Measurements from ENCODE around the gene UBAC1.
"Not testable (repeated sequence)": the region's sequence is repeated elsewhere in the genome, so short reads cannot be mapped to it uniquely, and the experiment has no call there.

Gene UBAC1

GRCh38 chr9:135919318-135919890 lies 41.8 kb downstream of the UBAC1 start:
- DNase-seq, result no peak

GRCh38 chr9:135916227-135916626 lies 44.9 kb downstream of the UBAC1 start:
- not testable (repeated sequence) for DNase-seq

- DNase-seq, result no peak
Observed at GRCh38 chr9:135914921-135915320, 46.3 kb downstream of the UBAC1 start.

GRCh38 chr9:135911233-135911632 lies 49.9 kb downstream of the UBAC1 start:
- peak in 1 of 2 donors; percentile 38 for DNase-seq

GRCh38 chr9:135910757-135911156 lies 50.4 kb downstream of the UBAC1 start:
- no peak for DNase-seq

GRCh38 chr9:135910216-135910615 lies 51.0 kb downstream of the UBAC1 start:
- peak in 1 of 2 donors; percentile 49 for DNase-seq

- peak in 1 of 2 donors; percentile 25 for DNase-seq
Observed at GRCh38 chr9:135909371-135909770, 51.8 kb downstream of the UBAC1 start.

GRCh38 chr9:135908754-135909204 lies 52.4 kb downstream of the UBAC1 start:
- peak; percentile 36 to 50 for DNase-seq

GRCh38 chr9:135908093-135908753 lies 53.0 kb downstream of the UBAC1 start:
- no peak for DNase-seq

- DNase-seq, result peak; percentile 89 to 97
Observed at GRCh38 chr9:135907431-135908092, 53.6 kb downstream of the UBAC1 start, which contains the start of gene CAMSAP1. Gene CAMSAP1 (minus strand): TSS chr9:135907546. CDS start chr9:135907159, 387 bp downstream.

GRCh38 chr9:135907006-135907430 lies 54.2 kb downstream of the UBAC1 start:
- DNase-seq, result no peak

GRCh38 chr9:135906291-135907005 lies 54.7 kb downstream of the UBAC1 start:
- DNase-seq, result peak; percentile 73

- DNase-seq, result peak; percentile 77 to 88
Observed at GRCh38 chr9:135905380-135906258, 55.6 kb downstream of the UBAC1 start.

GRCh38 chr9:135903786-135904520 lies 57.2 kb downstream of the UBAC1 start:
- DNase-seq, result no peak

GRCh38 chr9:135903358-135903656 lies 57.9 kb downstream of the UBAC1 start:
- no peak for DNase-seq

GRCh38 chr9:135902655-135903357 lies 58.4 kb downstream of the UBAC1 start:
- DNase-seq, result no peak

- no peak for DNase-seq
Observed at GRCh38 chr9:135901826-135902225, 59.3 kb downstream of the UBAC1 start.

- peak in 1 of 2 donors; percentile 61 for DNase-seq
Observed at GRCh38 chr9:135901031-135901758, 60.0 kb downstream of the UBAC1 start.

- DNase-seq, result no peak
Observed at GRCh38 chr9:135898634-135899407, 62.4 kb downstream of the UBAC1 start.

Measured in inflammatory macrophage treated with lipopolysaccharide for 1 hour (primary cell).